Left lung (tissue), 10 donors: ENCODE data around the gene SLC9A9. TPM values are rescaled to one million over a fixed set of nuclear protein-coding genes. Genes with fewer than 3 reads are reported as not detected.

Experiments used
- ATAC-seq: fragments of 200-7000 bp; cut with Tn5 transposase; one replicate; pipeline ENCODE4 v1.9.1; 2020; ENCODE audit warnings: moderate library complexity
- DNase-seq, 4 donors: peaks; one replicate each; pipeline ENCODE4 v3.0.0-alpha.2; 2013 to 2020
- H3K27ac ChIP-seq, 2 donors: fragments of 200-600 bp; sonication (generic) in 1 of 2; one replicate each; pipeline versions ENCODE4 v1.5.0 to v1.8.0; 2020 to 2021
- H3K27me3 ChIP-seq, 2 donors: fragments of 200-600 bp; sonication (generic) in 1 of 2; one replicate each; pipeline versions ENCODE4 v1.5.0 to v1.8.0; 2020 to 2021
- H3K36me3 ChIP-seq, 2 donors: fragments of 200-600 bp; sonication (generic) in 1 of 2; one replicate each; pipeline versions ENCODE4 v1.5.0 to v1.8.0; 2020 to 2021
- H3K4me1 ChIP-seq, 2 donors: fragments of 200-600 bp; one replicate each; pipeline ENCODE4 v1.8.0; 2021
- H3K4me3 ChIP-seq, 2 donors: fragments of 200-600 bp; sonication (generic) in 1 of 2; one replicate each; pipeline versions ENCODE4 v1.5.0 to v1.8.0; 2020 to 2021; ENCODE audit warnings: mild to moderate bottlenecking in 1 of 2
- H3K9me3 ChIP-seq, 2 donors: fragments of 200-600 bp; sonication (generic) in 1 of 2; one replicate each; pipeline versions ENCODE4 v1.5.0 to v1.8.0; 2020 to 2021
- intact Hi-C, 2 donors: fragments of 100-400 bp; cut with DNase I; formaldehyde crosslinking; loops; one replicate each; pipeline versions ENCODE4 v1.11.2 to v1.14.2; 2022
- polyA plus RNA-seq, 6 donors: library from polyadenylated mRNA; unstranded; fragments of 120-200 nt; gene quantifications; one replicate each; pipeline ENCODE4 v1.2.1, GENCODE V29; 2013; ENCODE audit not compliant: insufficient read length in 6 of 6
- total RNA-seq, 2 donors: library from RNA; stranded (reverse); fragmentation: NEBNext Ultra II Directional; extraction: Animal tissue kit (Norgen Biotek cat#: 25700); gene quantifications; one replicate each; pipeline ENCODE4 v1.2.1, GENCODE V29; 2021
- TF ChIP-seq, protein P1 (sequence below), 2 donors: fragments of 200-600 bp; sonication (generic) in 1 of 2; IDR thresholded peaks; one replicate each; pipeline versions ENCODE4 v1.5.0 to v1.8.0; 2021; ENCODE audit warnings: antibody characterized with exemption in 2 of 2
- donor health status: DM: no; HTN: yes; CAD: no.
- donor health status: DM: no; HTN: no; CAD: no.

The SLC9A9 gene
- total and polyA plus RNA-seq, 8 donors: 13.9 to 19.6 (median 16.8) TPM

DNA sequence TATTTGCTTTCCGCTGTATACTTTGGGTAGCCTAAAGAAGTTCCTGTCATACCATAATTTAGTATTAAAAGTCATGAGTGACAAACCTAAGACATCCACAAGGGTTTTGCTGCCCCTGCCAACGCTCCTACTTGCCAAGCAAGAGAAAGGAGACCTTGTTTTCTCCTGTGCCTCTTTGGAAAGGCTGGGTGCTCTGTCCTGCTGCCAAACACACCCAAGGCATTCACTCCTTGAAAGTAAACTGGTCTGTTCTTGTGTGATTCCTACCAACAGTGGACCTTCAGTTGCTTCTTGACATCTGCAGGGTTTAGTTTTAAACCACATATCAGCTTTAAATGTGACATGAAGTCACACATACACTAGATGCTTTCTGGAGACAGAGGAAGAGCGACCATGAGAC lies 295.4 kb downstream of the SLC9A9 start:
- TF ChIP-seq, protein P1, sequence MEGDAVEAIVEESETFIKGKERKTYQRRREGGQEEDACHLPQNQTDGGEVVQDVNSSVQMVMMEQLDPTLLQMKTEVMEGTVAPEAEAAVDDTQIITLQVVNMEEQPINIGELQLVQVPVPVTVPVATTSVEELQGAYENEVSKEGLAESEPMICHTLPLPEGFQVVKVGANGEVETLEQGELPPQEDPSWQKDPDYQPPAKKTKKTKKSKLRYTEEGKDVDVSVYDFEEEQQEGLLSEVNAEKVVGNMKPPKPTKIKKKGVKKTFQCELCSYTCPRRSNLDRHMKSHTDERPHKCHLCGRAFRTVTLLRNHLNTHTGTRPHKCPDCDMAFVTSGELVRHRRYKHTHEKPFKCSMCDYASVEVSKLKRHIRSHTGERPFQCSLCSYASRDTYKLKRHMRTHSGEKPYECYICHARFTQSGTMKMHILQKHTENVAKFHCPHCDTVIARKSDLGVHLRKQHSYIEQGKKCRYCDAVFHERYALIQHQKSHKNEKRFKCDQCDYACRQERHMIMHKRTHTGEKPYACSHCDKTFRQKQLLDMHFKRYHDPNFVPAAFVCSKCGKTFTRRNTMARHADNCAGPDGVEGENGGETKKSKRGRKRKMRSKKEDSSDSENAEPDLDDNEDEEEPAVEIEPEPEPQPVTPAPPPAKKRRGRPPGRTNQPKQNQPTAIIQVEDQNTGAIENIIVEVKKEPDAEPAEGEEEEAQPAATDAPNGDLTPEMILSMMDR (IDR thresholded peaks at IDR 0.05): no peak
- Histone ChIP-seq H3K4me1 (no peaks in the 10 kb centered on the region), H3K27me3 (no peaks in the 10 kb centered on the region), H3K36me3 (no peaks in the 10 kb centered on the region), H3K4me3 (no peak overlapping the region), H3K27ac (no peak overlapping the region), H3K9me3 (peaks cover 0 to 4% of the 10 kb centered on the region in 2 donors)
- DNase-seq (no peak), ATAC-seq (peak; percentile 61)
- intact Hi-C loops: no loop called here

DNA sequence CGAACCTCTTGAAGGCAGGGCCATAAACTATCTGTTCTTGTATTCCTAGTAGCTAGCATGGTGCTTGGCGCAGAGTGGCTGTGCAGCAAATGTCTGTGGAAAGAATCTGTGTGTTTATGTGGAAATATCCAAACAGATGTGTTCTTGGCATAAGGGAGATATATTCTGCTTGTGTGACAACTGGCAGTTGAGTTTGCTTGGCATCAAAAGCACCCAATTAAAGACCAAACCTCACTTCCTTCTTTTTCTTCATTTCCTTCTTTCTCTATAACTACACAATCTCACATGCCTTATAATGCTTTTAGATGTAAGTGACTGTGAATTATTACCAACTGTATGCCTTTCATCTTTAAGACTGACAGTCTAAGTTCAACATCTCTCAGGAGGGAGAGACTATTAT lies 296.5 kb downstream of the SLC9A9 start:
- H3K27me3 ChIP-seq: no peaks in the 10 kb centered on the region
- no peaks in the 10 kb centered on the region for H3K4me1 ChIP-seq
- H3K4me3 ChIP-seq: no peak overlapping the region
- ATAC-seq: no peak
- H3K9me3 ChIP-seq: no peaks in the 10 kb centered on the region
- H3K27ac ChIP-seq: no peak overlapping the region
- intact Hi-C loops: no loop called here
- no peaks in the 10 kb centered on the region for H3K36me3 ChIP-seq
- TF ChIP-seq, protein P1 (IDR thresholded peaks at IDR 0.05): no peak
- peak in 2 of 4 donors; percentile 72 to 76 for DNase-seq

DNA sequence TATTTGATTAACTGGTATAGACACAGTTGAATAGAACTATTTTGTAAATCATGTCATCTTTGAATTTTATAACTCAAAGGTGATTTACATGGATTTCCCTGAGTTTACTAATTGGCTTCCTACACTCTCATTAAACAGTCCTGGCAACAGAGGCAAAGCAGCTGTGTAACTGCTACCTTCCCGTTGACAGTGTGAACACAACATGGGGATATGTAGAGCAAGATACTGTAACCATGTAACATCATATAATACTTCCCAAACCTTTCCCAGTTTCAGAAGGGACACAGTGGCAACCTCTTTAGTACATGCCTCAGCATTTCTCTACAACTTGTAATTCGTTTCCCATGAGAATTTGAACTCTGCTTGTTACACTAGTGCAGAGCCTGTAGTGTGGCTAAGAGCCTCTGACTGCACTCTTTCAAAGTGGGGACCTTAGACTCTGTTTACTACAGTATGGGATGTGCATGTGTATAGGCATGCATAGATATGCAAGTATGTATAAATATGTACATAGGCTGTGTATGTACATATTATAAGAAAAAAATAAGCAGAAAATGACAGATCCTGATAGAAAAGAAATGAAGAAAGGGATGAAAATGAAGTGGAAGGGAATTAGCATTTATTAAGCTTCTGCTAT lies 299.3 kb downstream of the SLC9A9 start:
- ATAC-seq: no peak
- intact Hi-C loops: no loop called here
- H3K36me3 ChIP-seq: no peaks in the 10 kb centered on the region

DNA sequence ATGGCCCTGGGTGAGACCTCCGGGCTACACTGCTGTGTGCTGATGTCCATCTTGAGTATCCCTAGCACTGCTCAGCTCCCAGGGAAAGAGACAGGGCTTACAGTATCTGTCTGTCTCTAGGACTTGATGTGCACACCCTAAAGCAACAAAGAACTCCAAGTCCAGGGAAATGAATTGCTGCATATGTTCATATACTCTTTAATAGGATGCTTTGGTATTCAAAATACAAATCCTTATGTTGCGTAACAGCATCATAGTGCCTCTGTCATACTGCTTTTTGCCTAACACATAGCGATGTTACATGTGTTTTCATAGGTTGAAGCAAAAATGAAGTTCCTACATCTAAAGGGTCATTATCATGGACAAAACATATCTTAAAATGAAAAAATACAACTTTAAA lies 299.9 kb downstream of the SLC9A9 start:
- no peak overlapping the region for H3K27ac ChIP-seq
- TF ChIP-seq, protein P1 (IDR thresholded peaks at IDR 0.05): no peak
- no peaks in the 10 kb centered on the region for H3K4me1 ChIP-seq
- H3K9me3 ChIP-seq: peaks cover 0 to 1% of the 10 kb centered on the region in 2 donors
- no peak overlapping the region for H3K4me3 ChIP-seq
- intact Hi-C loops: no loop called here
- no peaks in the 10 kb centered on the region for H3K27me3 ChIP-seq
- ATAC-seq (no peak), DNase-seq (no peak)
- H3K36me3 ChIP-seq: no peaks in the 10 kb centered on the region

More for the DNA sequence above, 299.3 kb downstream of the SLC9A9 start:
- no peak for DNase-seq
- Histone ChIP-seq H3K27ac (no peak overlapping the region), H3K27me3 (no peaks in the 10 kb centered on the region), H3K9me3 (no peaks in the 10 kb centered on the region), H3K4me1 (no peaks in the 10 kb centered on the region), H3K4me3 (no peak overlapping the region)
- TF ChIP-seq, protein P1 (IDR thresholded peaks at IDR 0.05): no peak

DNA sequence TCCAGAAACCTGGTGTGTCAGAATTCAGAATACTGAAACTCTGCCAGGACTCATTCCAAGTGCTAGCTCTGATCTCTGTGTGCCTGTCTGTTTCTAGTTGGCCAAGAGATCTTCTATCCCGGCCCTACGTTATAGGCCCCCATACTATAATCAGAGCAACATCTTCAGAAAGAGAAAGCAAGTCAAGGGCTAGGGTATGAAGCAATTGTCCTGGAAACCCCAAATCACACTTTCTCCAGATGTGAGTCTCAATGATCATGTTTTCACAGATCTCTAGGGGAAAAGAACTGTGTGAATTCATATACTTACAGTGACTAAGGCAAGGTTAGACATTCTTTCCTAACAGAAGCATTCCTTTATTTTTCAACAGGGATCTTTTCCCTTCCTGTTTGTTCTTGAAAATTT lies 309.7 kb downstream of the SLC9A9 start:
- no peaks in the 10 kb centered on the region for H3K27me3 ChIP-seq
- H3K36me3 ChIP-seq: no peaks in the 10 kb centered on the region
- no peak overlapping the region for H3K4me3 ChIP-seq
- TF ChIP-seq, protein P1 (IDR thresholded peaks at IDR 0.05): no peak
- no peak overlapping the region for H3K27ac ChIP-seq
- no peaks in the 10 kb centered on the region for H3K9me3 ChIP-seq
- intact Hi-C loops: no loop called here
- ATAC-seq: no peak
- no peak for DNase-seq
- no peaks in the 10 kb centered on the region for H3K4me1 ChIP-seq
